Upper lobe of right lung (tissue), 1 donor: ENCODE measurements around the gene RPL15. TPM values are rescaled to one million over a fixed set of nuclear protein-coding genes. Genes with fewer than 3 reads are reported as not detected.
A peak's percentile ranks its signal among the peaks of the same experiment; 100 is the strongest.

Experiments used
- ATAC-seq: fragments of 200-7000 bp; cut with Tn5 transposase; one replicate; pipeline ENCODE4 v1.9.1; 2020; ENCODE audit warnings: mild to moderate bottlenecking, moderate library complexity
- DNase-seq: peaks from one replicate; pipeline ENCODE4 v3.0.0-alpha.2; 2020
- H3K27ac ChIP-seq: fragments of 200-600 bp; one replicate; pipeline ENCODE4 v1.8.0; 2022
- H3K27me3 ChIP-seq: fragments of 200-600 bp; one replicate; pipeline ENCODE4 v1.8.0; 2022; ENCODE audit warnings: mild to moderate bottlenecking
- H3K36me3 ChIP-seq: fragments of 200-600 bp; one replicate; pipeline ENCODE4 v1.8.0; 2022
- H3K4me1 ChIP-seq: fragments of 200-600 bp; one replicate; pipeline ENCODE4 v1.8.0; 2022
- H3K4me3 ChIP-seq: fragments of 200-600 bp; one replicate; pipeline ENCODE4 v1.8.0; 2022; ENCODE audit warnings: mild to moderate bottlenecking
- H3K9me3 ChIP-seq: fragments of 200-600 bp; one replicate; pipeline ENCODE4 v1.8.0; 2022
- CTCF ChIP-seq: fragments of 200-600 bp; IDR thresholded peaks from one replicate; pipeline ENCODE4 v1.8.0; 2022; ENCODE audit warnings: antibody characterized with exemption
- intact Hi-C: fragments of 100-400 bp; cut with DNase I; formaldehyde crosslinking; loops from one replicate; pipeline ENCODE4 v1.11.0; 2022
- total RNA-seq: library from RNA; stranded (reverse); fragmentation: NEBNext Ultra II Directional; extraction: Animal tissue kit (Norgen Biotek cat#: 25700); gene quantifications from one replicate; pipeline ENCODE4 v1.2.1, GENCODE V29; 2021
- donor health status: DM: no; HTN: yes; CAD: no; lungs with severe emphysema.

The RPL15 gene
- total RNA-seq, 1 donor from 2014 or later: 1,404 TPM

GRCh38 chr3:23959135-23959900 lies 42.4 kb downstream of the RPL15 start:
- ATAC-seq: peak; percentile 62
- H3K9me3 ChIP-seq: no peaks in the 10 kb centered on the region
- H3K4me3 ChIP-seq: no peak overlapping the region
- H3K27me3 ChIP-seq: no peaks in the 10 kb centered on the region
- peaks cover 62% of the 10 kb centered on the region for H3K36me3 ChIP-seq
- no peak for TF ChIP-seq CTCF
- no peak overlapping the region for H3K27ac ChIP-seq
- intact Hi-C loops: no loop called here
- no peak for DNase-seq
- peaks cover 9% of the 10 kb centered on the region for H3K4me1 ChIP-seq

GRCh38 chr3:23960649-23961048 lies 43.7 kb downstream of the RPL15 start:
- ATAC-seq (no peak), DNase-seq (no peak)
- Histone ChIP-seq H3K4me1 (no peaks in the 10 kb centered on the region), H3K27me3 (no peaks in the 10 kb centered on the region), H3K4me3 (no peak overlapping the region), H3K9me3 (no peaks in the 10 kb centered on the region), H3K36me3 (peaks cover 64% of the 10 kb centered on the region), H3K27ac (no peak overlapping the region)
- intact Hi-C loops: no loop called here
- no peak for TF ChIP-seq CTCF

- no peaks in the 10 kb centered on the region for H3K27me3 ChIP-seq
- H3K4me3 ChIP-seq: no peak overlapping the region
- no peaks in the 10 kb centered on the region for H3K4me1 ChIP-seq
- intact Hi-C loops: no loop called here
- no peak for ATAC-seq
- no peak for DNase-seq
- peaks cover 68% of the 10 kb centered on the region for H3K36me3 ChIP-seq
- no peak for TF ChIP-seq CTCF
- H3K9me3 ChIP-seq: no peaks in the 10 kb centered on the region
- no peak overlapping the region for H3K27ac ChIP-seq
Measured at GRCh38 chr3:23961066-23961465, 44.1 kb downstream of the RPL15 start.

DNA sequence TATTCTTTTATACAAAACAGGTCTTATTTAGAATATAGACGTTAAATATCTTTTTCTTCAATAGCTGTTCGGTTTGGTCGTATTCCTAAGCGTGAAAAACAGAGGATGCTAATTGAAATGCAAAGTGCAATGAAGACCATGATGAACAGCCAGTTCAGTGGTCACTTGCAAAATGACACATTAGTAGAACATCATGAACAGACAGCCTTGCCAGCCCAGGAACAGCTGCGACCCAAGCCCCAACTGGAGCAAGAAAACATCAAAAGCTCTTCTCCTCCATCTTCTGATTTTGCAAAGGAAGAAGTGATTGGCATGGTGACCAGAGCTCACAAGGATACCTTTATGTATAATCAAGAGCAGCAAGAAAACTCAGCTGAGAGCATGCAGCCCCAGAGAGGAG lies 45.0 kb downstream of the RPL15 start:
- no peak for TF ChIP-seq CTCF
- no peak for ATAC-seq
- H3K36me3 ChIP-seq: peaks cover 76% of the 10 kb centered on the region
- no peaks in the 10 kb centered on the region for H3K27me3 ChIP-seq
- no peaks in the 10 kb centered on the region for H3K9me3 ChIP-seq
- no peaks in the 10 kb centered on the region for H3K4me1 ChIP-seq
- intact Hi-C loops: no loop called here
- DNase-seq: no peak
- H3K4me3 ChIP-seq: no peak overlapping the region
- H3K27ac ChIP-seq: no peak overlapping the region

- intact Hi-C loops: no loop called here
- no peak overlapping the region for H3K27ac ChIP-seq
- H3K4me1 ChIP-seq: no peaks in the 10 kb centered on the region
- H3K4me3 ChIP-seq: no peak overlapping the region
- H3K9me3 ChIP-seq: no peaks in the 10 kb centered on the region
- DNase-seq: no peak
- peaks cover 99% of the 10 kb centered on the region for H3K36me3 ChIP-seq
- ATAC-seq: no peak
- no peak for TF ChIP-seq CTCF
- no peaks in the 10 kb centered on the region for H3K27me3 ChIP-seq
Measured at GRCh38 chr3:23964537-23965235, 47.8 kb downstream of the RPL15 start.
